ENCODE measurements around the gene SCLT1.

DNA sequence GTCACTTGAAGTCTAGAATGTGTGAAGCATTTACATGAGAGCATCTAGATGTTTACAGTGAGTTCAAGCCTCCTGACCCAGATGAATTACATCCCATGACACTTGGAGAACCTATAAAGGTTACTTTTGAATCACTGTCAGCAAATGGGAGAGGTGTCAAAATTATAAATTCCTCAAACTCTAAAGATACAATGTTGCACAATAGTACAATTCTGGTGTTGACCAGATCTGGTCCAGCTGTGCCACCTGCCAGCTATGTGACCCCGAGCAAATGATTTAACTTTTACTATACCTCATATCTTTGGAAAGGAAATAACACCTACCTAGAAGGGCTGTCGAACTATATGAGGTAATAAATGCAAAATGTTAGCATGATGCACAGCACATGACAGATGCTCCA is 214.1 kb downstream of the SCLT1 start:
- TF ChIP-seq, protein P1, sequence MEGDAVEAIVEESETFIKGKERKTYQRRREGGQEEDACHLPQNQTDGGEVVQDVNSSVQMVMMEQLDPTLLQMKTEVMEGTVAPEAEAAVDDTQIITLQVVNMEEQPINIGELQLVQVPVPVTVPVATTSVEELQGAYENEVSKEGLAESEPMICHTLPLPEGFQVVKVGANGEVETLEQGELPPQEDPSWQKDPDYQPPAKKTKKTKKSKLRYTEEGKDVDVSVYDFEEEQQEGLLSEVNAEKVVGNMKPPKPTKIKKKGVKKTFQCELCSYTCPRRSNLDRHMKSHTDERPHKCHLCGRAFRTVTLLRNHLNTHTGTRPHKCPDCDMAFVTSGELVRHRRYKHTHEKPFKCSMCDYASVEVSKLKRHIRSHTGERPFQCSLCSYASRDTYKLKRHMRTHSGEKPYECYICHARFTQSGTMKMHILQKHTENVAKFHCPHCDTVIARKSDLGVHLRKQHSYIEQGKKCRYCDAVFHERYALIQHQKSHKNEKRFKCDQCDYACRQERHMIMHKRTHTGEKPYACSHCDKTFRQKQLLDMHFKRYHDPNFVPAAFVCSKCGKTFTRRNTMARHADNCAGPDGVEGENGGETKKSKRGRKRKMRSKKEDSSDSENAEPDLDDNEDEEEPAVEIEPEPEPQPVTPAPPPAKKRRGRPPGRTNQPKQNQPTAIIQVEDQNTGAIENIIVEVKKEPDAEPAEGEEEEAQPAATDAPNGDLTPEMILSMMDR (IDR thresholded peaks at IDR 0.05) = no peak
- TF ChIP-seq, protein P2, sequence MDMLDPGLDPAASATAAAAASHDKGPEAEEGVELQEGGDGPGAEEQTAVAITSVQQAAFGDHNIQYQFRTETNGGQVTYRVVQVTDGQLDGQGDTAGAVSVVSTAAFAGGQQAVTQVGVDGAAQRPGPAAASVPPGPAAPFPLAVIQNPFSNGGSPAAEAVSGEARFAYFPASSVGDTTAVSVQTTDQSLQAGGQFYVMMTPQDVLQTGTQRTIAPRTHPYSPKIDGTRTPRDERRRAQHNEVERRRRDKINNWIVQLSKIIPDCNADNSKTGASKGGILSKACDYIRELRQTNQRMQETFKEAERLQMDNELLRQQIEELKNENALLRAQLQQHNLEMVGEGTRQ (CRISPR knock-in tag; IDR thresholded peaks at IDR 0.05) = no peak
- TF ChIP-seq SMAD3 (CRISPR knock-in tag; IDR thresholded peaks at IDR 0.05; ENCODE audit: borderline replicate concordance) (no peak), MYBL2 (CRISPR knock-in tag; IDR thresholded peaks at IDR 0.05) (no peak)
- TF ChIP-seq, protein P3, sequence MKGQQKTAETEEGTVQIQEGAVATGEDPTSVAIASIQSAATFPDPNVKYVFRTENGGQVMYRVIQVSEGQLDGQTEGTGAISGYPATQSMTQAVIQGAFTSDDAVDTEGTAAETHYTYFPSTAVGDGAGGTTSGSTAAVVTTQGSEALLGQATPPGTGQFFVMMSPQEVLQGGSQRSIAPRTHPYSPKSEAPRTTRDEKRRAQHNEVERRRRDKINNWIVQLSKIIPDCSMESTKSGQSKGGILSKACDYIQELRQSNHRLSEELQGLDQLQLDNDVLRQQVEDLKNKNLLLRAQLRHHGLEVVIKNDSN (CRISPR knock-in tag; IDR thresholded peaks at IDR 0.05) = no peak
- TF ChIP-seq, protein P4, sequence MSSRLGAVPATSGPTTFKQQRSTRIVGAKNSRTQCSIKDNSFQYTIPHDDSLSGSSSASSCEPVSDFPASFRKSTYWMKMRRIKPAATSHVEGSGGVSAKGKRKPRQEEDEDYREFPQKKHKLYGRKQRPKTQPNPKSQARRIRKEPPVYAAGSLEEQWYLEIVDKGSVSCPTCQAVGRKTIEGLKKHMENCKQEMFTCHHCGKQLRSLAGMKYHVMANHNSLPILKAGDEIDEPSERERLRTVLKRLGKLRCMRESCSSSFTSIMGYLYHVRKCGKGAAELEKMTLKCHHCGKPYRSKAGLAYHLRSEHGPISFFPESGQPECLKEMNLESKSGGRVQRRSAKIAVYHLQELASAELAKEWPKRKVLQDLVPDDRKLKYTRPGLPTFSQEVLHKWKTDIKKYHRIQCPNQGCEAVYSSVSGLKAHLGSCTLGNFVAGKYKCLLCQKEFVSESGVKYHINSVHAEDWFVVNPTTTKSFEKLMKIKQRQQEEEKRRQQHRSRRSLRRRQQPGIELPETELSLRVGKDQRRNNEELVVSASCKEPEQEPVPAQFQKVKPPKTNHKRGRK (CRISPR knock-in tag; IDR thresholded peaks at IDR 0.05; ENCODE audit: borderline replicate concordance) = no peak

All from WTC11 (cell line).